ENCODE measurements around the gene BMPR1A.

Gene BMPR1A

GRCh38 chr10:86829472-86829871, 73.1 kb downstream of the BMPR1A start:
- H3K9ac ChIP-seq (ENCODE audit: low read length), result no peak overlapping the region
- H3K4me2 ChIP-seq (ENCODE audit: low read length), result no peak overlapping the region
- no peaks in the 10 kb centered on the region for H3K36me3 ChIP-seq (replicated peaks; ENCODE audit: low read depth, low read length)
- H3K27ac ChIP-seq (ENCODE audit: low read length), result no peak overlapping the region
- no peaks in the 10 kb centered on the region for H3K9me3 ChIP-seq (ENCODE audit: insufficient read depth, low read length)
- peaks cover 30% of the 10 kb centered on the region for H3K79me2 ChIP-seq (ENCODE audit: low read length)
- no peak overlapping the region for H3K4me3 ChIP-seq (ENCODE audit: low read length)
- no peak overlapping the region for H2AFZ ChIP-seq (ENCODE audit: low read depth, low read length)
- no peaks in the 10 kb centered on the region for H3K27me3 ChIP-seq (ENCODE audit: low read depth, low read length)
- peaks cover 14% of the 10 kb centered on the region for H4K20me1 ChIP-seq (ENCODE audit: insufficient read depth, low read length)
- TF ChIP-seq CTCF (IDR thresholded peaks at IDR 0.05; ENCODE audit: low read depth, low read length) (no peak), EZH2phosphoT487 (IDR thresholded peaks at IDR 0.05; ENCODE audit: low read depth) (no peak)
- H3K4me1 ChIP-seq (ENCODE audit: low read length), result no peaks in the 10 kb centered on the region

- no peak for TF ChIP-seq CTCF (IDR thresholded peaks at IDR 0.05; ENCODE audit: low read depth, low read length)
- Histone ChIP-seq H2AFZ (ENCODE audit: low read depth, low read length) (no peak overlapping the region), H3K4me2 (ENCODE audit: low read length) (no peak overlapping the region), H3K4me1 (ENCODE audit: low read length) (no peaks in the 10 kb centered on the region), H3K36me3 (replicated peaks; ENCODE audit: low read depth, low read length) (no peaks in the 10 kb centered on the region), H3K27ac (ENCODE audit: low read length) (no peak overlapping the region), H3K9me3 (ENCODE audit: insufficient read depth, low read length) (no peaks in the 10 kb centered on the region), H3K27me3 (ENCODE audit: low read depth, low read length) (no peaks in the 10 kb centered on the region), H3K79me2 (ENCODE audit: low read length) (peaks cover 33% of the 10 kb centered on the region), H4K20me1 (ENCODE audit: insufficient read depth, low read length) (peaks cover 18% of the 10 kb centered on the region), H3K9ac (ENCODE audit: low read length) (no peak overlapping the region), H3K4me3 (ENCODE audit: low read length) (no peak overlapping the region)
Measured at GRCh38 chr10:86830043-86830591, 73.7 kb downstream of the BMPR1A start.

GRCh38 chr10:86833969-86834368, 77.5 kb downstream of the BMPR1A start:
- H3K4me3 ChIP-seq (ENCODE audit: low read length), result no peak overlapping the region
- H4K20me1 ChIP-seq (ENCODE audit: insufficient read depth, low read length), result peaks cover 23% of the 10 kb centered on the region
- no peak overlapping the region for H3K4me2 ChIP-seq (ENCODE audit: low read length)
- no peak overlapping the region for H2AFZ ChIP-seq (ENCODE audit: low read depth, low read length)
- H3K9me3 ChIP-seq (ENCODE audit: insufficient read depth, low read length), result no peaks in the 10 kb centered on the region
- no peaks in the 10 kb centered on the region for H3K4me1 ChIP-seq (ENCODE audit: low read length)
- no peak overlapping the region for H3K27ac ChIP-seq (ENCODE audit: low read length)
- TF ChIP-seq EZH2phosphoT487 (IDR thresholded peaks at IDR 0.05; ENCODE audit: low read depth) (no peak), CTCF (IDR thresholded peaks at IDR 0.05; ENCODE audit: low read depth, low read length) (no peak)
- no peaks in the 10 kb centered on the region for H3K36me3 ChIP-seq (replicated peaks; ENCODE audit: low read depth, low read length)
- H3K9ac ChIP-seq (ENCODE audit: low read length), result no peak overlapping the region
- H3K27me3 ChIP-seq (ENCODE audit: low read depth, low read length), result no peaks in the 10 kb centered on the region
- H3K79me2 ChIP-seq (ENCODE audit: low read length), result peaks cover 35% of the 10 kb centered on the region

- H3K79me2 ChIP-seq (ENCODE audit: low read length), result peaks cover 21% of the 10 kb centered on the region
- H3K9ac ChIP-seq (ENCODE audit: low read length), result no peak overlapping the region
- no peaks in the 10 kb centered on the region for H3K4me1 ChIP-seq (ENCODE audit: low read length)
- H3K9me3 ChIP-seq (ENCODE audit: insufficient read depth, low read length), result no peaks in the 10 kb centered on the region
- peaks cover 5% of the 10 kb centered on the region for H3K36me3 ChIP-seq (replicated peaks; ENCODE audit: low read depth, low read length)
- H2AFZ ChIP-seq (ENCODE audit: low read depth, low read length), result no peak overlapping the region
- peaks cover 20% of the 10 kb centered on the region for H4K20me1 ChIP-seq (ENCODE audit: insufficient read depth, low read length)
- H3K27me3 ChIP-seq (ENCODE audit: low read depth, low read length), result no peaks in the 10 kb centered on the region
- H3K4me3 ChIP-seq (ENCODE audit: low read length), result no peak overlapping the region
- H3K27ac ChIP-seq (ENCODE audit: low read length), result no peak overlapping the region
- TF ChIP-seq EZH2phosphoT487 (IDR thresholded peaks at IDR 0.05; ENCODE audit: low read depth) (no peak), CTCF (IDR thresholded peaks at IDR 0.05; ENCODE audit: low read depth, low read length) (no peak)
- H3K4me2 ChIP-seq (ENCODE audit: low read length), result no peak overlapping the region
Measured at GRCh38 chr10:86836044-86836443, 79.6 kb downstream of the BMPR1A start.

Measured in OCI-LY3 (cell line).